OCI-LY1 (cell line): ENCODE data around the gene TTLL3.

Experiments
- EZH2 ChIP-seq: fragments of 200-600 bp; sonication (generic), shearing (Covaris generic); IDR thresholded peaks from 2 replicates; pipeline ENCODE4 v1.8.0; 2017; ENCODE audit warnings: borderline replicate concordance, mixed run types, mild to moderate bottlenecking, antibody characterized with exemption, low read length, moderate library complexity, mixed read lengths
- TF ChIP-seq, protein P1 (sequence below): fragments of 200-600 bp; sonication (generic), shearing (Covaris generic); IDR thresholded peaks from 2 replicates; pipeline ENCODE4 v1.5.1; 2017; ENCODE audit warnings: mild to moderate bottlenecking, antibody characterized with exemption, low read length, moderate library complexity, mixed read lengths

DNA sequence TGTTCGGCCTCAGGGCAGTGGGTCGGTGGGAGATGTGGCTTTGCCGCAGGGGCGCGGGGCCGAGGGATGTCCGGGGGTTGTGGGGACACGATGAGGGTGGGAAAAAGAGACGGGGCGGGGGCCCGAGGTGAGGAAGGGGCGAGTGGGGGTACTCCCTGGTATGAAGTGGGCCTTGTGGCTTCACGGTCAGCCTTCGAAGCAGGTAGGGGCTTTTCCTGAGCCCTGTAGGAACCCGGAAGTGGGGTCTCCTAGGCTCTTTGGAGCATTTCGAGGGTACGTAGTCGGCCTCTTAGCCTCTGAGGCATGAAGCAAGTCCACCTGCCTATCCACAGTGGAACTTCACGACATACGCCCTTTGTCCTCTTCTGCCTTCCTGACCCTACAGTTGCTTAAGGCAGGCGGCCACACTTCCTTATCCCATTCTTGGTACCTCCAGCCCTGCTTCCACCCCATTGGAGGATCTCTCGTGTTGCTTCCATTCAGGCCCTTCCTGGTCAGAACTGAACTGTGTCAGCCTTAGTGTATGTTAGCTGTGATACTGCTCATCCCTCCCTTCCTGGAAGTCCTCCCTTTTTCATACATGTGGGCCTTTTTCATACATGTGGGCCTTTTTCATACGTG lies 16.8 kb upstream of the TTLL3 start:
- TF ChIP-seq, protein P1, sequence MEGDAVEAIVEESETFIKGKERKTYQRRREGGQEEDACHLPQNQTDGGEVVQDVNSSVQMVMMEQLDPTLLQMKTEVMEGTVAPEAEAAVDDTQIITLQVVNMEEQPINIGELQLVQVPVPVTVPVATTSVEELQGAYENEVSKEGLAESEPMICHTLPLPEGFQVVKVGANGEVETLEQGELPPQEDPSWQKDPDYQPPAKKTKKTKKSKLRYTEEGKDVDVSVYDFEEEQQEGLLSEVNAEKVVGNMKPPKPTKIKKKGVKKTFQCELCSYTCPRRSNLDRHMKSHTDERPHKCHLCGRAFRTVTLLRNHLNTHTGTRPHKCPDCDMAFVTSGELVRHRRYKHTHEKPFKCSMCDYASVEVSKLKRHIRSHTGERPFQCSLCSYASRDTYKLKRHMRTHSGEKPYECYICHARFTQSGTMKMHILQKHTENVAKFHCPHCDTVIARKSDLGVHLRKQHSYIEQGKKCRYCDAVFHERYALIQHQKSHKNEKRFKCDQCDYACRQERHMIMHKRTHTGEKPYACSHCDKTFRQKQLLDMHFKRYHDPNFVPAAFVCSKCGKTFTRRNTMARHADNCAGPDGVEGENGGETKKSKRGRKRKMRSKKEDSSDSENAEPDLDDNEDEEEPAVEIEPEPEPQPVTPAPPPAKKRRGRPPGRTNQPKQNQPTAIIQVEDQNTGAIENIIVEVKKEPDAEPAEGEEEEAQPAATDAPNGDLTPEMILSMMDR: no peak
- no peak for TF ChIP-seq EZH2
